IMR-90 (cell line): Measurements from ENCODE around the gene CD84. TPM values are rescaled to one million over a fixed set of nuclear protein-coding genes. Genes with fewer than 3 reads are reported as not detected.

Experiments
- ATAC-seq: fragments of 200-7000 bp; cut with Tn5 transposase; 2 replicates; pipeline ENCODE4 v1.9.1; 2020; ENCODE audit warnings: low read depth, mild to moderate bottlenecking, moderate library complexity
- BruUV-seq: library from RNA; stranded (reverse); fragments of 400-500 nt; replicated peaks from 2 replicates; lab custom pipeline; 2021; lab: Mats Ljungman, UMichigan
- CTCF ChIA-PET: fragments of 300-600 bp; formaldehyde crosslinking; extraction: SDS; loops from one replicate; lab custom pipeline; 2021; ENCODE audit warnings: antibody characterized with exemption; lab: Yijun Ruan, JAX
- POLR2A ChIA-PET: fragments of 300-600 bp; sonication (Branson Sonifier 250); formaldehyde crosslinking; loops from one replicate; lab custom pipeline; 2022; ENCODE audit warnings: antibody characterized with exemption; ENCODE audit not compliant: unreplicated experiment; lab: Charles Lee
- DNase-seq: peaks from one replicate; pipeline ENCODE4 v3.0.0; 2013
- H2AFZ ChIP-seq: replicated peaks from 2 replicates; pipeline ENCODE3; 2013; ENCODE audit warnings: low read length, mild to moderate bottlenecking; ENCODE audit not compliant: poor library complexity
- H2AK5ac ChIP-seq: 2 replicates; pipeline ENCODE4 v1.6.1; 2013; ENCODE audit warnings: low read depth, low read length, inconsistent platforms
- H2AK9ac ChIP-seq: replicated peaks from 2 replicates; pipeline ENCODE3; 2013; ENCODE audit warnings: mild to moderate bottlenecking, low read depth, low read length, moderate library complexity; ENCODE audit not compliant: poor library complexity
- H2BK120ac ChIP-seq: 2 replicates; pipeline ENCODE4 v1.6.1; 2013; ENCODE audit warnings: low read depth, low read length, inconsistent platforms
- H2BK15ac ChIP-seq: 3 replicates; pipeline ENCODE4 v1.6.1; 2013; ENCODE audit warnings: low read depth, low read length, inconsistent platforms
- H2BK20ac ChIP-seq: 2 replicates; pipeline ENCODE4 v1.6.1; 2013; ENCODE audit warnings: low read depth, mild to moderate bottlenecking, inconsistent platforms, low read length, moderate library complexity
- H2BK5ac ChIP-seq: 2 replicates; pipeline ENCODE4 v1.6.1; 2013; ENCODE audit warnings: mild to moderate bottlenecking, low read depth, low read length, inconsistent platforms; ENCODE audit not compliant: poor library complexity, severe bottlenecking
- H3K14ac ChIP-seq: replicated peaks from 2 replicates; pipeline ENCODE4 v1.6.1; 2013; ENCODE audit warnings: low read depth, low read length, inconsistent platforms
- H3K18ac ChIP-seq: 2 replicates; pipeline ENCODE4 v1.6.1; 2013; ENCODE audit warnings: low read depth, low read length, control low read depth
- H3K23ac ChIP-seq: 2 replicates; pipeline ENCODE4 v1.6.1; 2013; ENCODE audit warnings: low read depth, low read length, inconsistent platforms
- H3K27ac ChIP-seq: 2 replicates; pipeline ENCODE4 v1.5.1; 2013; ENCODE audit warnings: mild to moderate bottlenecking, control low read depth, low read length; ENCODE audit not compliant: insufficient read depth
- H3K27me3 ChIP-seq: 2 replicates; pipeline ENCODE4 v1.6.1; 2013; ENCODE audit warnings: low read length; ENCODE audit not compliant: control insufficient read depth, insufficient read depth
- H3K36me3 ChIP-seq: 2 replicates; pipeline ENCODE4 v1.6.1; 2013; ENCODE audit warnings: low read length, mixed read lengths; ENCODE audit not compliant: control insufficient read depth, insufficient read depth
- H3K4ac ChIP-seq: 2 replicates; pipeline ENCODE4 v1.6.1; 2013; ENCODE audit warnings: low read depth, low read length, inconsistent platforms
- H3K4me1 ChIP-seq: 2 replicates; pipeline ENCODE4 v1.6.1; 2013; ENCODE audit warnings: low read length, mixed read lengths; ENCODE audit not compliant: control insufficient read depth, insufficient read depth
- H3K4me2 ChIP-seq: 2 replicates; pipeline ENCODE4 v1.6.1; 2013; ENCODE audit warnings: low read depth, mild to moderate bottlenecking, control low read depth, low read length, moderate library complexity
- H3K4me3 ChIP-seq: 2 replicates; pipeline ENCODE4 v1.5.1; 2013; ENCODE audit warnings: low read depth, mild to moderate bottlenecking, control low read depth, low read length, moderate library complexity; ENCODE audit not compliant: insufficient read depth
- H3K56ac ChIP-seq: 2 replicates; pipeline ENCODE4 v1.6.1; 2013; ENCODE audit warnings: low read length, inconsistent platforms; ENCODE audit not compliant: insufficient read depth; ENCODE audit errors: extremely low read depth
- H3K79me1 ChIP-seq, 2 experiments: 2 replicates each; pipeline ENCODE4 v1.6.1; 2013; ENCODE audit warnings: low read length in 2 of 2, inconsistent platforms in 1 of 2, low read depth in 1 of 2
- H3K9ac ChIP-seq: 2 replicates; pipeline ENCODE4 v1.6.1; 2013; ENCODE audit warnings: low read depth, low read length, control low read depth
- H3K9me1 ChIP-seq: 2 replicates; pipeline ENCODE4 v1.6.1; 2013; ENCODE audit warnings: low read length, inconsistent platforms; ENCODE audit not compliant: insufficient read depth
- H3K9me3 ChIP-seq: 2 replicates; pipeline ENCODE4 v1.6.1; 2013; ENCODE audit warnings: low read length; ENCODE audit not compliant: control insufficient read depth, insufficient read depth
- H4K20me1 ChIP-seq: 2 replicates; pipeline ENCODE4 v1.6.1; 2013; ENCODE audit warnings: low read length, inconsistent platforms; ENCODE audit not compliant: insufficient read depth
- H4K5ac ChIP-seq: 2 replicates; pipeline ENCODE4 v1.6.1; 2013; ENCODE audit warnings: mild to moderate bottlenecking, low read depth, low read length, control low read depth
- H4K8ac ChIP-seq, 2 experiments: 2 replicates each; pipeline ENCODE4 v1.6.1; 2013; ENCODE audit warnings: low read depth in 2 of 2, low read length in 2 of 2, control low read depth in 1 of 2, inconsistent platforms in 1 of 2
- H4K91ac ChIP-seq: 2 replicates; pipeline ENCODE4 v1.6.1; 2013; ENCODE audit warnings: low read depth, low read length, inconsistent platforms; ENCODE audit not compliant: insufficient read depth
- POLR2A ChIP-seq: IDR thresholded peaks from 2 replicates; pipeline ENCODE4 v1.6.1; 2012; ENCODE audit warnings: mild to moderate bottlenecking, low read depth, low read length
- SMC3 ChIP-seq: fragments of 150-350 bp; IDR thresholded peaks from 2 replicates; pipeline ENCODE4 v1.6.1; 2016; ENCODE audit warnings: low read depth, mild to moderate bottlenecking, antibody characterized with exemption, low read length, moderate library complexity
- WGBS, 2 experiments: methylation state at CpG; one replicate each; pipeline versions ENCODE4 v1.1.5 to v1.1.7; 2013; ENCODE audit warnings: missing lambda C conversion rate in 2 of 2; ENCODE audit not compliant: insufficient read length in 1 of 2; ENCODE audit errors: extremely low coverage in 2 of 2; 5-methylcytosine and 5-hydroxymethylcytosine counted together
- dilution Hi-C: fragments of 300-500 bp; cut with HindIII; formaldehyde crosslinking; loops from one replicate; pipeline ENCODE4 v1.14.3; 2018; ENCODE audit warnings: low sequenced_read_pairs; ENCODE audit not compliant: unreplicated experiment
- in situ Hi-C: fragments of 300-500 bp; cut with MboI; formaldehyde crosslinking; loops from 3 replicates; pipeline ENCODE4 v1.14.3; 2019; ENCODE audit warnings: low sequenced_read_pairs, inconsistent platforms, mixed read lengths
- intact Hi-C: fragments of 100-400 bp; cut with micrococcal nuclease; formaldehyde crosslinking; loops from 2 replicates; pipeline ENCODE4 v1.10.0; 2022
- polyA plus RNA-seq, 3 experiments: library from polyadenylated mRNA; depleted of rRNA; stranded (reverse); fragments of >200 nt; gene quantifications; 2 replicates each; pipeline ENCODE4 v1.2.3, GENCODE V29; 2012; ENCODE audit warnings: low replicate concordance in 1 of 3
- total RNA-seq: library from RNA; depleted of rRNA; stranded (reverse); fragments of >200 nt; gene quantifications from 2 replicates; pipeline ENCODE4 v1.2.3, GENCODE V29; 2012

Gene CD84
- total and polyA plus RNA-seq, 2 of the 4 experiments (the other 2 are of a cell fraction): not detected

DNA sequence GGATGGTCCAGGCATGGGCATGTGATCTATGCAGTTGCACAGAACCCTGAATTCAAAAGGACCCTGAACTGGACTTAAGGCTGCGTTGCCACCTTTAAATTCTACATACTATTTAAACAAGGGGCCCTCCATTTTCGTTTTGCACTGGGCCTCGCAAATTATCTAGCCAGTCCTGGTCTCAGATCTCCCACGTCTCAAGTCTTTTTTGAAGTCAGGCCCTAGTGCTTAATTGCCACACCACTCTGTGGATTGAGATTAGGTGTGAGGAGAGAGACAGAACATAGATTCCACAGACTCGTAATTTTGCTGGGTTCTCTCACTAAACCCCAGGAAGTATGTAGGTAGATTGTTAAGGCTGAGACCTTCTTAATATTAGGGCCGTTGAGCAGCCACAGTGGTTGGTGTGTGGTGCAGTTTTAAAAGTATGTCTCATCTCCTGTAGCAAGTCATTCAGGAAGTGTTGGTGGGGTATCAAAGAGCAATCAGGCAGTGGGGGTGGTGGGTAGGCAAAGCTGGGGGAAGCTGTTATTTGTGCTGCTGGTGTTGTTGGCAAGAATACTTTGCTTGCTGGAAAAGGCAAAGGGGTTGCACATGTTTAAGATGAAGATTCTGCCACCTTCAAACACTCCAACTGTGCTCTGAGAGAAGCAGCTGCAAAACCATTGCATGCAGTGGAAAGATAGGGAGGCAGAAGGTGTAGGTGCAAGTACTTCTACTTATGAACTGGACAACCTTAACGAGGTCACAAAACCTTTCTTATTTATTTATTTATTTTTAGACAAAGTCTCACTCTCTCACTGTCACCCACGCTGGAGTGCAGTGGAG is 11.2 kb downstream of the CD84 start:
- ATAC-seq (no peak), DNase-seq (no peak)
- Histone ChIP-seq H2BK20ac (no peak overlapping the region), H2AK9ac (no peak overlapping the region), H3K9ac (no peak overlapping the region), H2BK120ac (no peak overlapping the region), H3K9me3 (no peaks in the 10 kb centered on the region), H3K36me3 (no peaks in the 10 kb centered on the region), H3K4me2 (no peak overlapping the region), H2AK5ac (no peak overlapping the region), H3K4me1 (no peaks in the 10 kb centered on the region), H3K4ac (no peak overlapping the region), H2BK15ac (no peak overlapping the region), H3K14ac (no peak overlapping the region), H3K23ac (no peak overlapping the region), H2AFZ (no peak overlapping the region), H2BK5ac (no peak overlapping the region), H4K91ac (no peak overlapping the region), H3K79me1 (no peaks in the 10 kb centered on the region), H3K56ac (no peak overlapping the region), H4K20me1 (no peaks in the 10 kb centered on the region), H3K9me1 (no peaks in the 10 kb centered on the region), H3K27ac (no peak overlapping the region), H3K27me3 (no peaks in the 10 kb centered on the region), H4K5ac (no peak overlapping the region), H4K8ac (no peak overlapping the region), H3K4me3 (no peak overlapping the region), H3K18ac (no peak overlapping the region)
- no TSS peak for BruUV-seq
- ChIA-PET POLR2A (no interaction called here), CTCF (no interaction called here)
- no CpG with 5 or more reads among the region's 8 CpGs for WGBS, 2 experiments
- no peak for TF ChIP-seq SMC3
- TF ChIP-seq POLR2A: no peak
- in situ Hi-C loops (no loop called here), dilution Hi-C loops (no loop called here), intact Hi-C loops (no loop called here)
